HG02678 (cell line): ENCODE measurements around the gene ZNG1B.
A peak's percentile ranks its signal among the peaks of the same experiment; 100 is the strongest.
"Not testable (repeated sequence)": the region's sequence is repeated elsewhere in the genome, so short reads cannot be mapped to it uniquely, and the experiment has no call there.

Source experiments
- ATAC-seq: cut with Tn5 transposase; IDR thresholded peaks from one replicate; pipeline ENCODE4 v1.9.1; 2021; ENCODE audit warnings: mild to moderate bottlenecking, moderate library complexity; ENCODE audit not compliant: unreplicated experiment

Gene ZNG1B

GRCh38 chr2:113503094-113504042 lies 65.9 kb downstream of the ZNG1B start:
- ATAC-seq, result peak; percentile 79

GRCh38 chr2:113504081-113504480 lies 66.6 kb downstream of the ZNG1B start:
- peak; percentile 9 for ATAC-seq

GRCh38 chr2:113507394-113508140 lies 70.1 kb downstream of the ZNG1B start:
- ATAC-seq, result not testable (repeated sequence)

- not testable (repeated sequence) for ATAC-seq
Measured at GRCh38 chr2:113508187-113508586, 70.7 kb downstream of the ZNG1B start.

GRCh38 chr2:113510913-113511312 lies 73.4 kb downstream of the ZNG1B start:
- ATAC-seq, result not testable (repeated sequence)

- ATAC-seq, result not testable (repeated sequence)
Measured at GRCh38 chr2:113511859-113512258, 74.4 kb downstream of the ZNG1B start.

- not testable (repeated sequence) for ATAC-seq
Measured at GRCh38 chr2:113515457-113515856, 78.0 kb downstream of the ZNG1B start.

GRCh38 chr2:113515995-113516394 lies 78.5 kb downstream of the ZNG1B start:
- ATAC-seq, result not testable (repeated sequence)

GRCh38 chr2:113517025-113517424 lies 79.5 kb downstream of the ZNG1B start:
- not testable (repeated sequence) for ATAC-seq

GRCh38 chr2:113520837-113521236 lies 83.3 kb downstream of the ZNG1B start:
- not testable (repeated sequence) for ATAC-seq

GRCh38 chr2:113521492-113521891 lies 84.0 kb downstream of the ZNG1B start:
- not testable (repeated sequence) for ATAC-seq

GRCh38 chr2:113524986-113525385 lies 87.5 kb downstream of the ZNG1B start:
- not testable (repeated sequence) for ATAC-seq

GRCh38 chr2:113527350-113528045 lies 90.0 kb downstream of the ZNG1B start:
- peak; percentile 84 for ATAC-seq

GRCh38 chr2:113528126-113528525 lies 90.6 kb downstream of the ZNG1B start:
- ATAC-seq, result not testable (repeated sequence)

GRCh38 chr2:113528904-113529303 lies 91.4 kb downstream of the ZNG1B start:
- ATAC-seq, result not testable (repeated sequence)

GRCh38 chr2:113532991-113533390 lies 95.5 kb downstream of the ZNG1B start:
- not testable (repeated sequence) for ATAC-seq

- ATAC-seq, result not testable (repeated sequence)
Measured at GRCh38 chr2:113536573-113536972, 99.1 kb downstream of the ZNG1B start.

GRCh38 chr2:113540834-113541203 lies 103.3 kb downstream of the ZNG1B start:
- not testable (repeated sequence) for ATAC-seq

GRCh38 chr2:113541204-113541975 lies 103.9 kb downstream of the ZNG1B start:
- ATAC-seq, result not testable (repeated sequence)

GRCh38 chr2:113541976-113542485 lies 104.5 kb downstream of the ZNG1B start:
- ATAC-seq, result not testable (repeated sequence)
